IPS-NIHi7 (cell line): Measurements from ENCODE around the gene MYO3B.
"Not testable (repeated sequence)": the region's sequence is repeated elsewhere in the genome, so short reads cannot be mapped to it uniquely, and the experiment has no call there.

ENCODE experiments used
- DNase-seq: peaks from one replicate; pipeline ENCODE4 v3.0.0; 2012; ENCODE audit warnings: mixed read lengths; ENCODE audit errors: extremely low spot score

The MYO3B gene

DNA sequence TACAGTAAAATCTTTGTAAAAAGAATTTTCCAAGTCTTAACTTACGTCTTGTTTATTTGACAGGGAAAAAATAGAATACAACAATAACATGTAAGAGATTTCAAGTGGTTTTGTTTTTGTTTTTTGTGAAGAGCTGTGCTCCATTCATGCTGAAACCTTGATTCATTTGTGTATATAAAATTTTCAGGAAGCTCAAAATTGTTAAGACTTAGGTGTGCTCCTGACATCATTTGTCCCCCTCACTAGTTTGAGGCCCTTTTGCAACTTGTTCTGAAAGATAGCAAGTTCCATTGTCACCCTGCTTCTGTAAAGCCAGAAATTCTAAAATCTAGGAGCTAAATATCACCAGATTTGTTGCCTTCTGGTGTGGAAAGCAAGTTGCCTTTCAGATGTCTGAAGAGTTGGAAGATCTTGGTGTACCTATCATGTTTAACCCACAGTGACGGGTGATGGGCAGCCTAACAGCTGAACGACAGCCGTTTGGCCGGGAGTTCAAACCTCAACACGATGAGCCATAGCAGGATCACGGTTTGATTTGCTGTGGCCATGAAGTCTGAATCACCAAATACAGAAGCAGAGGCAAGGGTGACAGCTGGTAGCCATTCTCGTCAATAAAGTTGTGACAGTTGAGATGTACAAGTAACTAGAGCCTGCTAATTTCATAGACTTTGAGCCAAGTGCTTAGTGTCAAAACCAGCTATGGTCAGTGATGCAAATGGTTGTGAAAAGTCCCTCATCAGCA is 331.7 kb downstream of the MYO3B start:
- no peak for DNase-seq

DNA sequence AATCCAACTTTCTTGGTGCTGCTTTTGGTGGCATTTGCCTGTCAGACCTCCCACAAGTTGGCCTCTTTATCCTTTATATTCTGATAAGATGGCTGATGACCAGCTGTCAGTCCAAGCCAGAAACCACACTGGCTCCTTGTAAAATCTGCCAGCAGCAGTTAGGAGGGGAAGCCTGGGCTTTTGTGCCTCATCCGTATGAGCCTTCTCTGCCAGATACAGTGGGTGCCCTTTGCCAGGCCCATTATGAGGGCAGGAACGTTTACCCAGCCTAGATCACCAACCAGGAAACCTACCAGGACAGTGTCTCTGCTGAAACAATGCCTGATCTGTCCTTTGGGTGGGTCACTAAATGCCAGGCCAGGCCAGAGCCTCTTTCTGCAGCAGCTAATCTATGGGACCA is 334.3 kb downstream of the MYO3B start:
- DNase-seq: no peak

DNA sequence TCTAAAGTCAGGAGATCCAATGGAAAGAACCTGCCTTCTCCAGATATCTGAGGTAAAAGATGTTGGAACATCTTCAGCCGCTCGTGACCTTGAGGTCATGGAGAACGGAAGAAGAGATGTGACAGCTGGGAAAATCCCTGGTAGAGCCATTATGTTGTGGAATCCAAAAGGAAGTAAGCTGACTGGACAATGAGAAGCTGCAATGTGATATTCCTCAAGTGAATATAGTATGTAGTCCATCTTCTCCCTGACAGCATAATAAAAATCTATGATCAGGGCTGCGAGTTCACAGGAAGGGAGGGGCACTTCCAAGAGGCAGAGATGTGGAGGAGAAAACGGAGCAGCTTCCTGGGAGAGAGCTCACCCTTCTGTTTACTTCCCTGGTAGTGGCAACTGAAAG is 336.2 kb downstream of the MYO3B start:
- no peak for DNase-seq

DNA sequence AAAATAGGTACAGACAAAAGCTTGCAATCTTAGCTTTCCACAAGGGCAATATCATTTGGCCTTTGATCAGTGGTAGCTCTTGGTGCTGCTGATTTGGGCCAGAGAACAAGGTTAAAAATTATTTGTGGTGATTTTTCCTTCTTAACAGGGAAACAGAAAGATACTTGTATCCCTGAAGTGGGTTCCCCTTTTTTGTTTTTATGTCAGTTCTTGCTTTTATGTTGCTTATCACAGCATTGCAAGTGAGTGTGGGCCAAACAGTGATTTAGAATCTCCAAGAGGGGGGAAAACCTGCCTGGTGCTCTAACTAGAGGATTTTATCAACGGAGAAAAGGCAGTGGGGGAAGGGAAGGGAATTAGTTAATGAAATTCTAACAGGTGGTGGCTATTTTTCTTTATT is 339.6 kb downstream of the MYO3B start:
- no peak for DNase-seq

DNA sequence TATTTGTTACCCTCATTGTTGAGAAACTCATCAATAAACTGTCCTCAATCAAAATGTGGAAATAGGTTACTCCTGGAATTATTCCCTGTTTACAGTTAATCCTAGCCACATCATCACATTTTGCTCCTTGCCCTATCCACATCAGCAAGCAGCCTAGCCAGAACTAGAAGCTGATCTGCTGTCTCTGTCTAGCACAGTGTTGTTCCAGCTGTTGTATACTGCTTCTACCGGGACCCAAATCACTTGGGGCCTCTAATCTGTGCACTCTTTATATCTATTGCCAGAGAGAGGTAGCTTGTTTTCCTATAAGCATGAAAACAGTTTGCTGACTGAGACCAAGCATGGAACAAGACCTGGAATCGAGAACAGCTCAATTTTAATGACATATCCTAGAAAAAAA is 341.0 kb downstream of the MYO3B start:
- no peak for DNase-seq

DNA sequence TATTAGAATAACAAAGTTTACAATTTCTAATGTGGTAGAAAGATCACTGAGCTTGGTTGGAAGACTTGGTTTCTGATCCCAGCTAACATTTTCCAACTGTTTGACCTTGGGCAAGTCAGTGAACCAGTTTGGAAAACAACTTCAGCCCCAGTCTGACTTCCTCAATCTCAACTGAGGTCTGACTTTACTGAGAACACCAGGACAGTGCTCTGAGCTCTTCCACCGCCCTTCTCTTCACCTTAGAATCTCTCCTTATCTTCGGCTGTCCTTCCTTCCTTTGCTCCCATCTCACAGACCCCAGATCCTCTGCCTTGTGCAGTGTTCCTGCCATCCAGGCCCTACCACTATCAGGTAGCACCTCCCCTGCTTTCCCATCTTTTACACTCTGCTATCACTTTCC is 343.4 kb downstream of the MYO3B start:
- no peak for DNase-seq

DNA sequence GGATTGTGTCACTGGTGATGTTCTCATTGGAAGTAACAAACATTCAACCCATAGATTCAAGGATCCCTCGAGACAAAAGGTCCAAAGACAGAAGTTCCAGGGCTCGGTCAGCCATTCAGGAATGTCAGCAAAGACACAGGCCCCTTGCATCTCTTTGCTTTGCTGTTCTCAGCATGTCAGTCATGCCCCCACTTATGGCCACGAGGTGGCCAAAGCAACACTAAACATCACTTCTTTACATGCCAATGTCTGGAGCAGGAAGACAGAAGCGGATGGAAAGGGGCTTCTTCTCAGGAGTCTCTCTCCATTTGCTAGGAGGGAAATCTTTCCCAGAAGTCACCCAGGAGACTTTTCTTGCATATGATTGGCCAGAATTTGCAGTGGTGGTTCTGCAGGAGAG is 345.6 kb downstream of the MYO3B start:
- no peak for DNase-seq

DNA sequence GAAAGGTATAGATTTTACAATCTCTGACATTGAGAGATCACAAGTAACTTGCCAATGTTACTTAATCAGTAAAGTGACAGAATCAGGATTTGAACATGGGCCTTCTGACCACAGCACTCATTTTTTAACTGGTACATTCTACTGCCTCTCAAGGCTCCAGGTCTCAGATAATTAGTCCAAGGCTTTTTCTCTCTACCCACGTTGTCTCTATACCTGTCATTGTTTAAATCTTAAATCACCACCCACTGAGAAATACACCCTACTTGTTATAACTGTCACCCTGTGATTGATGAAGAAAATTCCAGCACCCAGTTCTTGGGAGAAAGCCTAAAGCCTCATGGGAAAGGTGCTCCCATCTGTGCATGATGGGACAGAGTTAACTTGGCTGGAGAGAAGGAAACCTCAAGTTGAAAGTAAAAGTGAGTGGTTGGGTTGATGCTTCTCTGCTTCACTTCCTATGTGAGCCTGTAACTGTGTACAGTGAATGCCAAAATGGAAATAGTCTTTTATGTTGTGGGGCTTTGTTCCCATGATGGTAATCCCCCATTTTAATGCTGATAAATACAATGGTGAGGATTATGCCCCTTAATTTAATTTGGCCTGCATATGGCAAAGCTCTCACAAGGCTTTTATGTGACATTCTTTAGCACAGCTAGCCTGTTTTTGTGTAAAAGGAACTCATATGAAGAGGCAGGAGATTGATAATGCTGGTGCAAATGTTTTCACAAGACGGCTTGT is 347.1 kb downstream of the MYO3B start:
- no peak for DNase-seq

DNA sequence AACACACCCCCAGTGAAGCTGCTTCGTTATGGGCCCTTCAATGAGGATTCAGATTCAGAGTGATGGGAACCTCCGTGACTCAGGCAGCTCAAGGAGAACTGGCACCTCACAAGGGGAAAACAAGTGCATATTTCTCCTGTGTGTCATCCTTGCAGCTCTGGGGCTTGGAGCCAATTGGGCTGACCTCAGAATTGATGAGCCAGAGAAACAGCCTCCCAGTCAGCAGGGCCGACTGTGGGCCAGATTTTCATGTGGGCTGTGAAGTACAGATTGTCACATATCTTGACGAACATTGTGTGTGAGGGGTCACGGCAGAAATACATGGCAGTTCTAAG is 347.6 kb downstream of the MYO3B start:
- peak; percentile 68 for DNase-seq

DNA sequence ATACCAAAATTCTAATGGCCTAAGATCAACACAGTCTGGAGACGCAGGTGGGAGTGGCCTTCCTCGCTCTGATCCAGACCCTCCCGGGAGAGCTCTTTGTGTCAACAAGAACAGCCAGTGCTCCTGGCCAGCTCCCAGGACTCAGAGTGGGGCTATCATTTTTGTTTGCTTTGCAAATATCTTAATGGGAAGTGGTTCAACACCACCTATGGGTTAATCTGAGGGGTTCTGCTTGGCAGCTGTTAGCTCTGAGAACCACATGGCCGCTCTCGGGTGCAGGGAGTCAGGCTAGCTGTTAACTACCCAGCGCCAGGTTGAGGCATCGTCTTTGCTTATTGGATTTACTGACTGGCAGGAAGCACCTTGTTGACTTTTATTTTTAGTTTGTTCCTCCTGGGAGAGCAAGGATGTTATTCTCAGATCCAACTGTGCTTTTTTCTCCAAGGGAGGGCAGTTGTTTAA is 352.4 kb downstream of the MYO3B start:
- peak; percentile 77 for DNase-seq

DNA sequence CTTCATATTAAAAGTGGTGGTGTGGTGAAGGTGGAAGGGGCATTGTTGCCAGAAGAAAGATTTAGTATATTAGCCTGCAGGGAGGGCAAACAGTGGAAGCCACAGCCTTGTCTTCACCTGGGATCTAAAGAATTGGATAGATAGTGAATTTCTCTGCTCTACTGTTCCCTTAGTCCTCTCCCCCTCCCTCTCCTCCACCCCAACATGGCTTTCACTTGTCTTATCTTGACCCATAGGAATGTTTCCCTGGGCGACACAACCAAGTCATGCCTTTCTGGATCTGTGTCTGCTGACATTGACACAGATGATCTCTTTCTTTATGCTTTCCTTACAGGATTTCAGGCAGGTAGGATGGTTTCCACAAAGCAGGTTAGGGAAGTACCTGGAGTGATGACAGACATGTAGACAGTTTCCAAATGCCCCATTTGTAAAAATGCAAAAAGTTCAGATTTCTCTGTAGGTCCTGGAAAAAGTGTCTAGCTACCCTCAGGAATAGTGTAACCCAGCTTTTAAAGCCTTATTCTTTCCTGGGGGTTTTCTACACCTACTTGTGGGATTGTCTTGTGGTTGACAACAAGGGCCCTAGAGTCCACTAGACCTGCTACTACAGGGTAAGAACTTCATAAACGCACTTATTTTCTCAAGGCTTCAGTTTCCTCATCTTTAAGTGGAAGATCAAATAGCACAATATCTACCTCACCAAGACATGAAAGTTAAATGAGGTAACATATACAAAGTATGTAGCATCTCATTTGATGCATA is 353.0 kb downstream of the MYO3B start:
- DNase-seq: no peak

DNA sequence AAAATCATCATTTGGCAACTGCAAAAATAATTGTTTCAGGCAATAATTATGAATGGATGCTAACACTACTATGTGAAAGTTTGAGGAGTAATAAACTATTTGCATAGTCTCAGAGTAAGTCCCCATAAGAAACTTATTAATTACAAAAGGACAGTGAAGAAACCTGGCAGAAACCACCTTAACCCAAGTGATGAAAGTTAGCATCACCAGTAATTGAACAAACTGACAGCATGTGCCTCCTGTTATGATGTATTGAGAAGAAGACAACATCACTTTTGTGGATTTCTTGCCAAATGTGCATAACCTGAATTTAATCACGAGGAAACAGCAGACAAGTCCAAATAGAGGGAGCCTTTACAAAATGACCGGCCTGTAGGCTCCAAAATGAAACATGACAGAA is 353.9 kb downstream of the MYO3B start:
- no peak for DNase-seq

DNA sequence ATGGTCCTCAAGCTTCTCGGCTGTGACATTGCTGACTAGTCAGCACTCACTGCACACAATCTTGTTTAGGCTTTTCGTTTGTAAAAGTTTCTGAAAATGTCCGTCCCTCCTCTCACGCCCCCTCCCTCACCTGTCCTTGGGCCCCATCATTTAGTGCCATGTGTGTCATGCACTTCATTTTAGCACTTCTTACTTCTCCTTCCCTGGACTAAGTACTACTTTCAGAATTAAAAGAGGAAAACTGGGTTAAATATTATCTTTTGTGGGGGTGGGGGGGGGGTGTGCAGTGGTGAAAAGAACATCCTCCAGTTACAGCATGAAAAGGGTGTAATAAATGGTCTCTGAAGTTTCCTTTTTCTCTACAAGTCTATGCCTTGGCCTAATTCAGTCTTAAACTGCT is 355.2 kb downstream of the MYO3B start:
- no peak for DNase-seq

DNA sequence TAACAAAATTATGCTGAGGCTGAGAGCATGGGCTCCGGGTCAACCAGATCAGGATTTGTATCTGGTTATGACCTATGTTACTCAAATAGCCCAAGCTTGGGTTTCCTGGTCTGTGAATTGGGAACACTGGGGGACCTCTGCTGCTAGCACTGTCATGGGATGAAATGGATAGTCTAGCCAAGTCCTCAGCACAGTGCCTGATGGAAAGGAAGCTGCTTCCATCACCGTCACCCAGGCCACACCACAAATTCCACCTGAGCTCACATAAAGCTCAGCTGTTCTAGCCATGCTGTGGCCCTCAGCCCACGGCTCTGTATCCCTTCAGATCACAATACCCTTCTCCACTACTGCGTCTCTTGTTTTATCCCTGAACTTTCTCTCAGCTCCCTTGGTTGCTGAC is 357.6 kb downstream of the MYO3B start:
- DNase-seq: no peak

DNA sequence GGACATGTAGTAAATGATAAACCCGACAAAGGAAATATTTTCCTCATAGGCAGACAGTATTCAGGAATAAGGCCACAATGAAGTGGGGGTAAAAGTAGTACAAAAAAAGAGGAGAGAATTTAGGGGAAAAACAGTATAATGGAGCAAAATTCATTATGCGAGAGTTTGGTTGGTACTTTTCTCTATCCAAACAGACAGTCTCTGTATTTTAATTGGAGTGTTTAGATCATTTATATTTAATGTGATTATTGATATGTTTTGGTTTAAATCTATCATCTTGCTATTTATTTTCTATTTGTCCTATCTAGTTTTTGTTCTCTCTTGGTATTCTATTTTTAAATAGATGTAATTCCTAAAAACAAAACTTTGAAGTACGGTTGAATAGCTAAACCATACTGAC is 366.9 kb downstream of the MYO3B start:
- DNase-seq: no peak

DNA sequence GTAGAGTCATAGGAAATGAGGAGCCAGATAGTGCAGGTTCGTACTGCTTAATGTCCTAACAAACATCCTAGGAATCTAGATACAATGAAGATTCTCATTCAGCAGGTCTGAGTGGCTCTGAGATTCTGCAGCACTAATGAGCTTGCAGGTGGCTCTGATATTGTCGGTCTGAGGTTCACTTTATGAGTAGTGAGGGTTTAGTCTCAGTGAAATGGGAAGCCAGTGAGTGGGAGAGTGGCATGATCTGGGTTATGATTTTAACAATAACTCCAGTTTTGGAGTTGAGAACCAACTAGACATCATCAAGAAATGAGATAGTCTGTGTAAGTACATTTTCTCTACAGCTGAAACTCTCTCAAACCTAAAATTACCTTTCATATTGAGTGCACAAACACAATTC is 370.4 kb downstream of the MYO3B start:
- no peak for DNase-seq

DNA sequence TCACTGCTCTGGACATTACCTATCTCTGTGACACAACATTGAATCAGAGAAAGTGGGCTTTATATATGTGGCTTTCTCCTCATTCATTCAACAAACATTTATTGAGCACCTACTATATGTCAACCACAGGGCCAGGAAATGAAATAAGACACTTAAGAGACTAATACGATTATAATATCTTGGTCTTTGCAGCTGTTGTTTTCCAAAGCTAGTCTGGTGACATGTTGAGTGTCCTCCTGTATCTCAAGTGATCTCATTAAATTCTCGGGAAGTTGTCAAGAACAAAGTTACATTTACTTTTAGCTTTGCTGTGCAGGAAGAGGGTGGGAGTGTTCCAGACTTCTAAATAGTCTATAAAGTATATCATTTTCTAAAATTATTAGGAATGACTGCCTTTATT is 372.6 kb downstream of the MYO3B start:
- DNase-seq: no peak

DNA sequence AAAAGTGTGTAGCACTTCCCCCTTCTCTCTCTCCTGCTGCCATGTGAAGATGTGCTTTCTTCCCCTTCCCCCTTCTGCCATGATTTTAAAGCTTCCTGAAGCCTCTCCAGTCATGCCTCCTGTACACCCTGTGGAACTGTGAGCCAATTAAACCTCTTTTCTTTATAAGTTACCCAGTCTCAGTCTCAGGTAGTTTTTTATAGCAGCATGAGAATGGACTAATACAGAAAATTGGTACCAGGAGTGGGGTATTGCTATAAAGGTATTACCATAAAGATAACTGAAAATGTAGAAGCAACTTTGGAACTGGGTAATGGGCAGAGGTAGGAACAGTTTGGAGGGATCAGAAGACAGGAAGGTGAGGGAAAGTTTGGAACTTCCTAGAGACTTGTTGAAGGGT is 374.0 kb downstream of the MYO3B start:
- not testable (repeated sequence) for DNase-seq

DNA sequence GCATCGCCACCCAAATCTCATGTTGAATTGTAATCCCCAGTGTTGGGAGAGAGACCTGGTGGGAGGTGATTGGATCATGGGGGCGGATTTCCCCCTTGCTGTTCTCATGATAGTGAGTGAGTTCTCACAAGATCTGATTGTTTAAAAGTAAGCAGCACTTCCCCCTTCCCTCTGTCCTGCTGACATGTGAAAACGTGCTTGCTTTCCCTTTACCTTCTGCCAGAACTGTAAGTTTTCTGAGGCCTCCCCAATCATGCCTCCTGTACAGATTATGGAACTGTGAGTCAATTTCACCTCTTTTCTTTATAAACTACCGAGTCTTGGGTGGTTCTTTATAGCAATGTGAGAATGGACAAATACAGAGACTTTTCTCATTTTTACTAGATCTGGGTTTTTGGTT is 375.8 kb downstream of the MYO3B start:
- DNase-seq: no peak

DNA sequence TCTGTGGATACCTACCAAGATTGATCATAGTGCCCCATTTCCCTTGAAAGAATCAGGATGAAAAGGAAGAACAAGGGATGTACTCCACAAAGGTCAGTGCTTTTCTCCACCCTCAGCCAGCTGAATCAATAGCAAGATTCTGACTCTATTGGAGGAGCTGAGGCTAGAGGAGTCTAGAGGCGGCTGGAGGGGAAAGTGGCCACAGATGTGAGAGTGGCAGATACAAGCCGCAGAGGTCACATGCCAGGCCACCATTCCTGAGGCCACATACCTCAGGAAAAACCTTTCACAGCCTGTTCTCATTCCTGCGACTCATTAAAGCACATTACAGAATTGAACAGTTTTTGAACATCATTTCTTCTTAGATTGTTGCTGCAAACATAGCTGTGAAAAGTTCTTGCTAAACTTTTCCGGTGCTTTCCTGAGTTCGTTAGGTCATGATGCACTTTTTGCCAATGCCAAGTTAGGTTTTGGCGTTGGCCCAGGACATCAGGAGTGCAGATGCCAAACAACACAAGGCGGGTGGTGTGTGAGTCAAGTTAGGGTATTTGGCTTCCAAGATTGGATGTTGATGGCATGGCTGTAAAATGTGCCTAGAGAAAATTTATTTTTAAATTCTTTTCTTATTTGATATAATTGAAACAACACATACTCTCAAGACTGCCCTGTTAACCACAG is 376.5 kb downstream of the MYO3B start:
- no peak for DNase-seq

DNA sequence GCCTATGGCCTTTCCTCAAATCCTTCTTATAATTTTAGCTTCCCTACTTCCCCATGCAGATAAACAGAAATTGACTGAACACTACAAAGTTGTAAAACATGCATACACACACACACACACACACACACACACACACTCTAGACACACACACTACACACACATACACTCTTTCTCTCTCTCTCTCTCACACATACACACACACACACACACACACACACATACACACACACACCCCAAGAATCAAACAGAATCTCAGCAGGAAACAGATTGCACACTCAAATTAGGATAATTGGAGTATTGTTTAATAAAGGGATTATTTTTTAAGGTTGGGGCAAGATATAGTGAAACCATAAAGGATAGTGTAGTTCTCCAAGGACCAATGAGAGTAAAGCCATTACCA is 385.0 kb downstream of the MYO3B start:
- no peak for DNase-seq

DNA sequence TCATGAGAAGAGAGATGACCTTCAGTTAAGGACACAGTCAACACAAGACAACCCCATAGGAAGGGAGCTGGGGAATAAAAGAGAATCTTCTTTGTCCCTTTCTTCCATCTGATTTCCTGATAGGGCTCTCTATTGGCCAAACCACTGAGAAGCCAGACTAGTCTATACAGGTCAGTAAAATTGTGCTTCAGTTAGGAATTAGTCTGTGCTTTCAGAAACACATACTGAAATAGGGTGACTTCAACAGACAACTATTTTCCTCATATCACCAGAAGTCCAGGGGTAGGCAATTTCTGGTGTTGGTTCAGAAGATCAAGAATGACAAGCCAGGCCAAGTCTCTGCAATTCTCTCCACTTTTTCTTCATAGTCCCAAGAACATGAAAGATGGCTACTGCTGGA is 385.5 kb downstream of the MYO3B start:
- no peak for DNase-seq
